Measurements from ENCODE around the gene ADAMTSL1.

Gene ADAMTSL1

DNA sequence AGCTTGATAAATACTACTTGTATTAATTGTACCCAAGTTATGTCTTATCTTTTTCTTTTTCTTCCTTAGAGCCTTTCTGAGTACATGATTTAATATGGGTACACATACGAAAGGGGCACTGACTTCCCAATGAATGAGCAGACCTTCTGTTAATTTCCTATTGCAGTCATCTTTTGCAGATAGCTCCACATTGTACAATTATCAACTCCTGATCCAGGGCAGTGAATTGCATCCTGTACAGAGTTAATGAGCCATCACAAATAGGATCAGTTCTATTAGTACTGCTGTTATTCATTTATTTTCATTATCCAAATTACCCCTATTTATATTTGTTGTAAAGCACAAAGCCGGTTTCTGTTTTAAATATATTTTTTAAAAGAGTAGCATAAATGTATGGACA, 105.6 kb downstream of the ADAMTSL1 start:
- H3K9ac ChIP-seq (ENCODE audit: low read length): no peak overlapping the region
- no peaks in the 10 kb centered on the region for H3K36me3 ChIP-seq (ENCODE audit: control insufficient read depth, insufficient read depth, low read length)
- no peaks in the 10 kb centered on the region for H3K27me3 ChIP-seq (ENCODE audit: control insufficient read depth, insufficient read depth, low read length)
- H3K4me3 ChIP-seq (ENCODE audit: low read length): no peak overlapping the region
- no peaks in the 10 kb centered on the region for H3K4me1 ChIP-seq (ENCODE audit: control insufficient read depth, insufficient read depth, low read length)
- no peak overlapping the region for H3K27ac ChIP-seq (ENCODE audit: low read depth, low read length)

DNA sequence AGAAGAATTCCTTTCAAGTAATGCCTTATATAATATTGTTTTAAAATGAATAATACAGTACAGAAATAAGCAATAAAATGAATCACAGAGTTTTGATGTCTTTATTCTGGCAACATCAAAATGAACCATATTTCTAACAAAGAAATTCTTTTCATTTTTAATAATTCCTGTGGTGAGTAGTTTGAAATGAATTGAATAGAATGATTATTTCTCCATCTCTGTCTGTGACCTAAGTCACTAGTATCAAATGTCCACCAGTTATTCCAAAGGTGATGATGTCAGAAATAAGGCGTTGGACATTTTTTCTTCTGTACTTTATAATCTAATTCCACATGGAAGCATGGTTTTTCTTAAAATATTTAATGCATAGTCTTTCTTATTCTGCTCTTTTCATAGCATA, 106.2 kb downstream of the ADAMTSL1 start:
- H3K27ac ChIP-seq (ENCODE audit: low read depth, low read length): no peak overlapping the region
- no peak overlapping the region for H3K4me3 ChIP-seq (ENCODE audit: low read length)
- no peaks in the 10 kb centered on the region for H3K27me3 ChIP-seq (ENCODE audit: control insufficient read depth, insufficient read depth, low read length)
- H3K4me1 ChIP-seq (ENCODE audit: control insufficient read depth, insufficient read depth, low read length): no peaks in the 10 kb centered on the region
- no peak overlapping the region for H3K9ac ChIP-seq (ENCODE audit: low read length)
- no peaks in the 10 kb centered on the region for H3K36me3 ChIP-seq (ENCODE audit: control insufficient read depth, insufficient read depth, low read length)

- Histone ChIP-seq H3K4me1 (ENCODE audit: control insufficient read depth, insufficient read depth, low read length) (no peaks in the 10 kb centered on the region), H3K9ac (ENCODE audit: low read length) (no peak overlapping the region), H3K4me3 (ENCODE audit: low read length) (no peak overlapping the region), H3K36me3 (ENCODE audit: control insufficient read depth, insufficient read depth, low read length) (no peaks in the 10 kb centered on the region), H3K27me3 (ENCODE audit: control insufficient read depth, insufficient read depth, low read length) (no peaks in the 10 kb centered on the region), H3K27ac (ENCODE audit: low read depth, low read length) (no peak overlapping the region)
Measured at GRCh38 chr9:18585996-18586395, 112.0 kb downstream of the ADAMTSL1 start.

- Histone ChIP-seq H3K4me3 (ENCODE audit: low read length) (no peak overlapping the region), H3K4me1 (ENCODE audit: control insufficient read depth, insufficient read depth, low read length) (no peaks in the 10 kb centered on the region), H3K27me3 (ENCODE audit: control insufficient read depth, insufficient read depth, low read length) (no peaks in the 10 kb centered on the region), H3K36me3 (ENCODE audit: control insufficient read depth, insufficient read depth, low read length) (no peaks in the 10 kb centered on the region), H3K27ac (ENCODE audit: low read depth, low read length) (no peak overlapping the region), H3K9ac (ENCODE audit: low read length) (no peak overlapping the region)
Measured at GRCh38 chr9:18588002-18588401, 114.0 kb downstream of the ADAMTSL1 start.

- Histone ChIP-seq H3K9ac (ENCODE audit: low read length) (no peak overlapping the region), H3K4me3 (ENCODE audit: low read length) (no peak overlapping the region), H3K27me3 (ENCODE audit: control insufficient read depth, insufficient read depth, low read length) (no peaks in the 10 kb centered on the region), H3K4me1 (ENCODE audit: control insufficient read depth, insufficient read depth, low read length) (no peaks in the 10 kb centered on the region), H3K36me3 (ENCODE audit: control insufficient read depth, insufficient read depth, low read length) (no peaks in the 10 kb centered on the region), H3K27ac (ENCODE audit: low read depth, low read length) (no peak overlapping the region)
Measured at GRCh38 chr9:18591261-18591660, 117.3 kb downstream of the ADAMTSL1 start.

DNA sequence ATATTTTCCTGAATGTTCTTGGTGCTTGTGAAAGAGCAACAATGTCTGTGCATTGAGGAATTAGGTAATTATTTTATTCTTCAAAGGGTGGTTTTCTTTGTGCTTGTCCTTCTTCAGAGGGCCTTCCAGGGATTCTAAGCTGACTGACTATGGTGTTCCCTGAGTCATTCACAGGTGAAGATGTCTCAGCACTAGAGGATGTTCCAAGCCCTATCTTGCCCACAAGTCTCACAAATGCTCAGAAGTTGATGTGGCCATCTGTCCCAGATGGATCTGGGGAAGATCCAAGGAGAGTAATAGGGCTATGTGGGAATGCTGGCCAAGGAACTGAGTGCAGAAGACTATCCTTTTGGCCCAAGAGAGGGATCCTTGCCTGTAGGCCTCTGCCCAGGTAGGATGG, 120.9 kb downstream of the ADAMTSL1 start:
- Histone ChIP-seq H3K4me1 (ENCODE audit: control insufficient read depth, insufficient read depth, low read length) (no peaks in the 10 kb centered on the region), H3K36me3 (ENCODE audit: control insufficient read depth, insufficient read depth, low read length) (no peaks in the 10 kb centered on the region), H3K27ac (ENCODE audit: low read depth, low read length) (no peak overlapping the region), H3K27me3 (ENCODE audit: control insufficient read depth, insufficient read depth, low read length) (no peaks in the 10 kb centered on the region), H3K4me3 (ENCODE audit: low read length) (no peak overlapping the region), H3K9ac (ENCODE audit: low read length) (no peak overlapping the region)

- H3K27me3 ChIP-seq (ENCODE audit: control insufficient read depth, insufficient read depth, low read length): no peaks in the 10 kb centered on the region
- H3K4me1 ChIP-seq (ENCODE audit: control insufficient read depth, insufficient read depth, low read length): no peaks in the 10 kb centered on the region
- no peak overlapping the region for H3K27ac ChIP-seq (ENCODE audit: low read depth, low read length)
- no peak overlapping the region for H3K4me3 ChIP-seq (ENCODE audit: low read length)
- H3K9ac ChIP-seq (ENCODE audit: low read length): no peak overlapping the region
- H3K36me3 ChIP-seq (ENCODE audit: control insufficient read depth, insufficient read depth, low read length): no peaks in the 10 kb centered on the region
Measured at GRCh38 chr9:18595597-18595996, 121.6 kb downstream of the ADAMTSL1 start.

GRCh38 chr9:18596920-18597319, 123.0 kb downstream of the ADAMTSL1 start:
- Histone ChIP-seq H3K4me1 (ENCODE audit: control insufficient read depth, insufficient read depth, low read length) (no peaks in the 10 kb centered on the region), H3K4me3 (ENCODE audit: low read length) (no peak overlapping the region), H3K27me3 (ENCODE audit: control insufficient read depth, insufficient read depth, low read length) (no peaks in the 10 kb centered on the region), H3K27ac (ENCODE audit: low read depth, low read length) (no peak overlapping the region), H3K36me3 (ENCODE audit: control insufficient read depth, insufficient read depth, low read length) (no peaks in the 10 kb centered on the region), H3K9ac (ENCODE audit: low read length) (no peak overlapping the region)

- no peaks in the 10 kb centered on the region for H3K36me3 ChIP-seq (ENCODE audit: control insufficient read depth, insufficient read depth, low read length)
- H3K27me3 ChIP-seq (ENCODE audit: control insufficient read depth, insufficient read depth, low read length): no peaks in the 10 kb centered on the region
- no peak overlapping the region for H3K9ac ChIP-seq (ENCODE audit: low read length)
- no peak overlapping the region for H3K4me3 ChIP-seq (ENCODE audit: low read length)
- no peak overlapping the region for H3K27ac ChIP-seq (ENCODE audit: low read depth, low read length)
- H3K4me1 ChIP-seq (ENCODE audit: control insufficient read depth, insufficient read depth, low read length): no peaks in the 10 kb centered on the region
Measured at GRCh38 chr9:18598969-18599368, 125.0 kb downstream of the ADAMTSL1 start.

GRCh38 chr9:18601026-18601425, 127.1 kb downstream of the ADAMTSL1 start:
- H3K27me3 ChIP-seq (ENCODE audit: control insufficient read depth, insufficient read depth, low read length): no peaks in the 10 kb centered on the region
- no peak overlapping the region for H3K9ac ChIP-seq (ENCODE audit: low read length)
- no peaks in the 10 kb centered on the region for H3K36me3 ChIP-seq (ENCODE audit: control insufficient read depth, insufficient read depth, low read length)
- H3K27ac ChIP-seq (ENCODE audit: low read depth, low read length): no peak overlapping the region
- H3K4me3 ChIP-seq (ENCODE audit: low read length): no peak overlapping the region
- H3K4me1 ChIP-seq (ENCODE audit: control insufficient read depth, insufficient read depth, low read length): peaks cover 12% of the 10 kb centered on the region

DNA sequence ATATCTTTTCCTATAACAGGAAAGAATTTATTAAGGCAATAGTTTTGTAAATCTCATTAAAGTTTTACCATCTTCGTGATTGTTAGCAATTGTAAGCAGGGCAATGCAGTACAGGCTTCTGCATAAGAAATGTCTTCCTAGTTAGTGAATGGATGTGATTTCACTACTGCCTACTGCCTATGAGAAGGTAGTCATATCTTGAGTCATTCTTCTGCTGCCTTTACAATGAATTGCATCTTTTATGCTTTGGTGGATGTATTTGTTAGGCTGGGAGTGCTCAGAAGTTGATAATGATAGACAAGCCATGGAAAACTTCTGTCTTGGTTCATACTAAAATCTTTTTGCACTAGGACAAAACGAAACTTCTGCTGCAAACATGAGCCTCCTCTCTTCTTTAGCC, 128.0 kb downstream of the ADAMTSL1 start:
- Histone ChIP-seq H3K4me1 (ENCODE audit: control insufficient read depth, insufficient read depth, low read length) (peaks cover 12% of the 10 kb centered on the region), H3K36me3 (ENCODE audit: control insufficient read depth, insufficient read depth, low read length) (no peaks in the 10 kb centered on the region)

GRCh38 chr9:18604767-18605730, 131.1 kb downstream of the ADAMTSL1 start:
- no peak overlapping the region for H3K9ac ChIP-seq (ENCODE audit: low read length)
- H3K36me3 ChIP-seq (ENCODE audit: control insufficient read depth, insufficient read depth, low read length): no peaks in the 10 kb centered on the region
- H3K27me3 ChIP-seq (ENCODE audit: control insufficient read depth, insufficient read depth, low read length): no peaks in the 10 kb centered on the region
- peaks cover 12% of the 10 kb centered on the region for H3K4me1 ChIP-seq (ENCODE audit: control insufficient read depth, insufficient read depth, low read length)
- no peak overlapping the region for H3K4me3 ChIP-seq (ENCODE audit: low read length)
- H3K27ac ChIP-seq (ENCODE audit: low read depth, low read length): no peak overlapping the region

More for the DNA sequence above, 128.0 kb downstream of the ADAMTSL1 start:
- Histone ChIP-seq H3K27ac (ENCODE audit: low read depth, low read length) (no peak overlapping the region), H3K27me3 (ENCODE audit: control insufficient read depth, insufficient read depth, low read length) (no peaks in the 10 kb centered on the region), H3K9ac (ENCODE audit: low read length) (no peak overlapping the region), H3K4me3 (ENCODE audit: low read length) (no peak overlapping the region)

DNA sequence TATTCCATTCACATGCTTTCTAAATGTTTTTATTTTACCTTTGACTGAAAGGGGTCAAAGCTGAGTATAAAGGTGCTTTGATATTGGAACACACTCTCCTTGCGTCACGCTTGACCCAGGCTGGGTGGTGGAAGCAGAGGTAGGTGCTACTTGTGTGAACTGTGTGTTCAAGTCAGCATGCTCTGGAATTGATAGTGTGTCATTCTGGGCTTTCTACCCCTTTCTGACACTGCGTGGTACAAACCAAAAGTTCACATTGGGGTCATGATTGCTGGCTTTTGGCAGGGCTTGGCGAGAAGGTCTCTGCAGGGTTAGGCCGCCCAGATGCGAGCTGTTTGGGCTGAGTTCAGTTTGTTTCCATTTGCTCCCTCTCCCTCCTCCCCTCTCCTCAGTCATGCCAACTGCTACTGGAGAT, 131.8 kb downstream of the ADAMTSL1 start:
- H3K9ac ChIP-seq (ENCODE audit: low read length): no peak overlapping the region
- peaks cover 12% of the 10 kb centered on the region for H3K4me1 ChIP-seq (ENCODE audit: control insufficient read depth, insufficient read depth, low read length)
- no peaks in the 10 kb centered on the region for H3K36me3 ChIP-seq (ENCODE audit: control insufficient read depth, insufficient read depth, low read length)
- H3K4me3 ChIP-seq (ENCODE audit: low read length): no peak overlapping the region
- H3K27ac ChIP-seq (ENCODE audit: low read depth, low read length): no peak overlapping the region
- H3K27me3 ChIP-seq (ENCODE audit: control insufficient read depth, insufficient read depth, low read length): no peaks in the 10 kb centered on the region
